Choroid plexus epithelial cell (primary cell): ENCODE results near the gene CRYBA2.

Experiments
- DNase-seq: peaks from one replicate; pipeline ENCODE4 v3.0.0-alpha.2; 2010; ENCODE audit warnings: low read depth
- H3K4me3 ChIP-seq: 2 replicates; pipeline ENCODE4 v1.5.1; 2011; ENCODE audit warnings: low read depth, mild to moderate bottlenecking, control low read depth, low read length, moderate library complexity
- TF ChIP-seq, protein P1 (sequence below): conservative IDR thresholded peaks from 2 replicates; pipeline ENCODE4 v1.5.1; 2011; ENCODE audit warnings: low read depth, mild to moderate bottlenecking, control low read depth, inconsistent platforms, low read length, moderate library complexity

The CRYBA2 gene

DNA sequence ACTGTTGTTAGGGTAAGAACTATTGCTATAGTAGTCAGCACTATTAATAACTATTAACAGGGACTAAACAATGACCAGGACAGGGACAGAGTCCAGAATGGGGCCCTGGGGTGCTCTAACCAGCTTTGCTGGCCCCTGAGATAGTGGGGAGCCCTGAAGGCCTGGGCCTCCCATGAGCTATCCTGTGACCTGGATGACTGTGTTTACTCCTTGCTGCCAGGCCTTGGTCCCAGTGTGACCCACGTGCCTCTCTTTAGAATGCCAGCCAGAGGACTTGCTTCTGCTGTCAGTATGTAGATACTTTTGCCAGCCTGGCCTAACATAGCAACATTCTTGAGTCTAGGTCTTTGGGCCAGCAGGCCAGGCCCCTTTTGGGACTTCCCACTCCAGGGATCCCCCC, 22.3 kb downstream of the CRYBA2 start:
- TF ChIP-seq, protein P1, sequence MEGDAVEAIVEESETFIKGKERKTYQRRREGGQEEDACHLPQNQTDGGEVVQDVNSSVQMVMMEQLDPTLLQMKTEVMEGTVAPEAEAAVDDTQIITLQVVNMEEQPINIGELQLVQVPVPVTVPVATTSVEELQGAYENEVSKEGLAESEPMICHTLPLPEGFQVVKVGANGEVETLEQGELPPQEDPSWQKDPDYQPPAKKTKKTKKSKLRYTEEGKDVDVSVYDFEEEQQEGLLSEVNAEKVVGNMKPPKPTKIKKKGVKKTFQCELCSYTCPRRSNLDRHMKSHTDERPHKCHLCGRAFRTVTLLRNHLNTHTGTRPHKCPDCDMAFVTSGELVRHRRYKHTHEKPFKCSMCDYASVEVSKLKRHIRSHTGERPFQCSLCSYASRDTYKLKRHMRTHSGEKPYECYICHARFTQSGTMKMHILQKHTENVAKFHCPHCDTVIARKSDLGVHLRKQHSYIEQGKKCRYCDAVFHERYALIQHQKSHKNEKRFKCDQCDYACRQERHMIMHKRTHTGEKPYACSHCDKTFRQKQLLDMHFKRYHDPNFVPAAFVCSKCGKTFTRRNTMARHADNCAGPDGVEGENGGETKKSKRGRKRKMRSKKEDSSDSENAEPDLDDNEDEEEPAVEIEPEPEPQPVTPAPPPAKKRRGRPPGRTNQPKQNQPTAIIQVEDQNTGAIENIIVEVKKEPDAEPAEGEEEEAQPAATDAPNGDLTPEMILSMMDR, result no peak
- H3K4me3 ChIP-seq, result no peak overlapping the region
- no peak for DNase-seq

DNA sequence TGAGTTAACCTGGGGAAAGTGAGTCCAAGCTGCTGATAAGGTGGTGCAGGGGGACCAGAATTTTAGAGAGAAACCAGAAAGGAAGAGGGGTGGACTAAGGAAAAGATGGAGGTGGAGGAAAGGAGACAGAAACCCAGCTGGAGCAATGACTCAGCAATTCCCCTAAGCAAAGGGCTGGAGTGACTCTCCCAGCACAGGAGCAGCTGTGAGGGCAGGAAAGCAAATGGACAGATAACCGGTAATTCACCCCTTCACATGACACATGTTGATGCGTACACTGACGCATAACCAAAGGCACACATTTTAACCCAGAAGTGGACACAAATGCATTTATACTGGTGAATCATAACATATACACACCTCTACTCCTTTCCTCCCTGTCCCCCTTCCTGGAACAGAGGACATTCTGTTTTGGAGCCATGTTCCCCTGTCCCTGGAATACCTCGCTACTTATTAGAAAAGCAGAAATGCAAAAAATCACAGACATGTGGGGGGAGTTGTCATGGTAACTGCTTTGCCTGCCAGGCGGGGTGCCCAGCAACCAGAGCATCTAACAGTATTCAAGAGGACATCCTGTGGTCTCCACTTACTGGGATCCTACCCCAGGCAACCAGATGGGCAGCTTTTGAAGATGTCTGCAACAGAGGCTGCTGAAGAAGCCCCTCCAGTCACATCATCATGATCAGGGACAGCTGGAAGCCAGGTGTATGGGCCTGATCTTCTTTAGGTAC, 29.0 kb downstream of the CRYBA2 start:
- peak; percentile 70 for DNase-seq
- H3K4me3 ChIP-seq, result no peak overlapping the region
- TF ChIP-seq, protein P1, result no peak

DNA sequence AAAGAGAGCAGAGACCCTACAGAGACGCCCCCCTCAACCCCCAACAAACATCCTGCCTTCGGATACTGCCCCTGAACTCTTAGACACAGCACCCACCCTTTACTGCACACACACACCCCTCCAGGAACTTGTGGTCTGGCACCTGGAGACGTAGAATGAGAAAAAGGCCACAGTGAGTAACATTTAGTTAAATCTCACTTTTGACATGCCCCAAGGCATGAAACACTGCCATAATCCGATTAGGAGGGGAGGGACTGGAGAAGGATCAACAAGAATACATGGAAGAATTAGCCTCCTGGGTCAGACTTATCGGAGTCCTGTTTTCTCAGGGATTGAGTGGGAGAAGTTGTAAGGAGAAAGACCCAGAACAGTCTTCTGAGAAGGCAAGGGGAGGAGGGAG, 29.6 kb downstream of the CRYBA2 start:
- TF ChIP-seq, protein P1, result no peak
- H3K4me3 ChIP-seq, result no peak overlapping the region
- DNase-seq, result no peak

DNA sequence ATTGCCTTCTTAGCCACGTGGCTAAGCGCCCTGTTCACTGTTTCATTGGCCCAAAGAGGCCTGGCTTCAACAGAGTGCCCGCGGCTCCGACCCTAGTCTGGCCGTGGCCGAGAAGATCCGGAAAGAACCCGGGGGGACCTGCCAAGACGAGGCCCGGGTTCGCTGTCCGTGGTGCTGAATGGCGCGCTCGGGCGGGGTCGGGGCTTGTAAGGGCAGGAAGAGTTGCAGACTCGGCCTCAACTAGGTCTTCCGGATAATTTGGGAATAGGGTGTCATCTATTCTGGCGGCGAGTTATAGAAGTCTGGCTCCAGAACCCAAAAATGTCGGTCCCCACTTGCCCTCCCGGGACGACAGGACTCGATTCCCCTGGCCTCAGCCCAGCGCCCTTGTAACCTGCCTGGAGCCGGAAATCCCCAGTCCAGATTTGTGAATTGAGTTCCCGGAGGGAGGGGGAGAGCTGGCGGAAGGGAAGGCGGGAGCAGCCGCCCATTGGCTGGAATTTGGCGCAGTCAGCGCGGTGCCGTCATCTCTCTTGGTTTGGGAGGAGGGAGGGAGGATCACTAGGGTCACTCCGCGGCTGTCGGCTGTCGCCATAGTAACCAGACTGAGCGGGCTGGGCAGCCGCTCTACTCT, 30.2 kb downstream of the CRYBA2 start:
- TF ChIP-seq, protein P1, result no peak
- H3K4me3 ChIP-seq, result peak overlapping the region; percentile 17
- peak; percentile 61 for DNase-seq

DNA sequence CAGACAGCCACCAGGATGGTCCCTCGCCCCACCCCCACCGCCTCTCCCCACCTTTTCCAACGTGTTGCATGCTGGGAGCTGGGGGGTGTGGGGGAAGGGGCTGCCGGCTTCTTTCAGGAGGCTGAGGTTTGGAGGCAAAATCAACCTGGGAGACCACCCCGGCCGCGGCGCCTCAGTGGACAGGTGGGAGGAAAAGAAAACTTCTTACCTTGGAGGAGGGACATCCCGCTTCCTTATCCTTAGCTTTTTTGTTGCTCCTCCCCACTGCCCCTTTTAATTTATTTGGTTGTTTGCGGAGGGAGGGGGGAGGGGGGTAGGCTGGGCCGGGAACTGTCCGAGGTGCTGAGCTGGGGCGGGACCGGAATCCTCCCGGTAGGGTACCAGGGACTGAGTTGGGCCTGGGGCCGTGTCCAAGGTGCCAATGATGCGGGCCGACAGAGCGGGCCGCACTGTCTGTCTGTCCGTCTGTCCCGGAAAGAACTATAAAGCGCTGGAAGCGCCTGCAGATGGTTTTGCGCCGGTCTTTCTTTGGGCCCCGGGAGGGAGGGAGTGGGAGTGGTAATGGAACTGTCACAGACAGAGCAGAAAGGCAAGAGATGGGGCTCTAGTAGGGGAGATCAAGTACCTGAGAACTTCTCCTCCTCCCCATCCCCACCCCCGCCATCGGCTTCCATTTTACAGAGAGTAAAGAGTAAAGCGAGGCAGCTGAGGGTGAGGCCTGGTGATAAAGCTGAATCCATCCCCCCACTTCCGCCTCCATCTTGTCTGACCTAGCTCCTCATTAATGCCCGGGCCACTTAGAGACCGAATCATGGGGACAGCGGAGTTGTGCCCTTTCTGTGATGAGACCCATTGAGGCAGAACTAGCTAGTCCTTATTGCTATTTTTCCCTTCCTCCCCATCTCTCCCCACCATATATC, 31.3 kb downstream of the CRYBA2 start:
- DNase-seq, result no peak
- no peak overlapping the region for H3K4me3 ChIP-seq
- TF ChIP-seq, protein P1, result no peak

DNA sequence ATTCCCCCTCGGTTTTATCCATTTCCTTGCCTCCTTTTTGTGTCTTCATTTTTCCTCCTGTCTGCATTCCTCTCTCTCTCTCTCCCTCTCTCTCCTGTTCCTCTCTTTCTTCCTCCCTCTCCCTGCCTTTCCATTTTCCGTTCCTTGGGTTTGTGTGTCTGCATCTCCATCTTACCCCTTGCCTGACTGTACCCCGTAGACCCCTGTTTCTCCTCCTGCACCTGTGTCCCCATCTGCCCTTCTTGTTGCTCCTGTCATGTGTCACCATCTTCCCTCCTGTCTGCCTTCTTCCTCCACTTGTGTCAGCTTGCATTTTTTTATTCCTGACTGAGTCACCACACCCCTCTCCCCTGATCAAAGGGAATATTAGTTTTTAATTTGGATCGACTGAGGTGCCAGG, 32.0 kb downstream of the CRYBA2 start:
- no peak for DNase-seq
- H3K4me3 ChIP-seq, result no peak overlapping the region
- TF ChIP-seq, protein P1, result no peak
